GM12891 (cell line): ENCODE data around the gene NXPE4.
A peak's percentile ranks its signal among the peaks of the same experiment; 100 is the strongest.

ENCODE experiments used
- PAX5 ChIP-seq: IDR thresholded peaks from 2 replicates; pipeline ENCODE4 v1.6.1; 2011; ENCODE audit warnings: low read length, moderate library complexity, mild to moderate bottlenecking; ENCODE audit not compliant: insufficient read depth, severe bottlenecking
- POLR2A ChIP-seq: IDR thresholded peaks from 2 replicates; pipeline ENCODE4 v1.6.1; 2011; ENCODE audit warnings: low read depth, low read length, control low read depth
- POLR2AphosphoS5 ChIP-seq: IDR thresholded peaks from 2 replicates; pipeline ENCODE4 v1.6.1; 2011; ENCODE audit warnings: low read depth, low read length, control low read depth
- SPI1 ChIP-seq: IDR thresholded peaks from 2 replicates; pipeline ENCODE4 v1.6.1; 2011; ENCODE audit warnings: low read depth, low read length, control low read depth
- TAF1 ChIP-seq: IDR thresholded peaks from 2 replicates; pipeline ENCODE4 v1.6.1; 2011; ENCODE audit warnings: low read depth, low read length, control low read depth

GRCh38 chr11:114621950-114622809, 26.6 kb upstream of the NXPE4 start:
- TF ChIP-seq POLR2A (no peak), TAF1 (0 out of 2 replicates have a peak, but pooled peaks have one; percentile 5), POLR2AphosphoS5 (no peak), SPI1 (no peak), PAX5 (no peak)
